Adrenal gland (tissue), 5 donors: Measurements from ENCODE around the gene CYB5R4.

Experiments
- POLR2A ChIP-seq, 2 donors: fragments of 450-650 bp; IDR thresholded peaks; one replicate each; pipeline ENCODE4 v1.6.1; 2017; ENCODE audit warnings: antibody characterized with exemption in 2 of 2, mild to moderate bottlenecking in 2 of 2, moderate library complexity in 1 of 2
- TF ChIP-seq, protein P1 (sequence below), 6 experiments: fragments of 450-650 bp in 4 of 6; fragments of 200-600 bp in 2 of 6; sonication (generic) in 1 of 6; IDR thresholded peaks; 1 replicate in 5 of 6; 2 replicates in 1 of 6; pipeline versions ENCODE4 v1.5.1 to v1.8.0; 2016 to 2021; ENCODE audit warnings: antibody characterized with exemption in 6 of 6, mild to moderate bottlenecking in 2 of 6, moderate library complexity in 1 of 6
- donor health status: DM: no; HTN: no; CAD: no.

DNA sequence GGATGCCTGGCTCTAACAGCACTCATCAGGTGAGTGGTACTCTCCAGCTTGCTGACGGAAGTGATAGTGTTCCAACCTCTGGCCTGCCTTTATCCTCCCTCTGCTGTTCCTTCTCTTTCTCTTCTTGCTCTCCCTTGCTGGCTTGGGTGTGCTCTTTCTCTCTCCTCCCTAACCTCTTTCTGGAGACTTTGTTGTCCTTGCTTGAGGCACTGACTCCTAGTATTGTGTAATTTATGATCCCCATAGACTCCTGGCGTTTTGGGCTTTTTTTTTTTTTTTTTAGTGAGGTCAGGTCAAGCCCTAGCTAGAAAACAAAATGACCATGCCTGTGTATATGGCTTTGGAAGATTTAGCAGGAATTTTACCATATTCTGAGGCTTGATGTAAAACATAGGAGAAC is 89.4 kb downstream of the CYB5R4 start:
- TF ChIP-seq, protein P1, sequence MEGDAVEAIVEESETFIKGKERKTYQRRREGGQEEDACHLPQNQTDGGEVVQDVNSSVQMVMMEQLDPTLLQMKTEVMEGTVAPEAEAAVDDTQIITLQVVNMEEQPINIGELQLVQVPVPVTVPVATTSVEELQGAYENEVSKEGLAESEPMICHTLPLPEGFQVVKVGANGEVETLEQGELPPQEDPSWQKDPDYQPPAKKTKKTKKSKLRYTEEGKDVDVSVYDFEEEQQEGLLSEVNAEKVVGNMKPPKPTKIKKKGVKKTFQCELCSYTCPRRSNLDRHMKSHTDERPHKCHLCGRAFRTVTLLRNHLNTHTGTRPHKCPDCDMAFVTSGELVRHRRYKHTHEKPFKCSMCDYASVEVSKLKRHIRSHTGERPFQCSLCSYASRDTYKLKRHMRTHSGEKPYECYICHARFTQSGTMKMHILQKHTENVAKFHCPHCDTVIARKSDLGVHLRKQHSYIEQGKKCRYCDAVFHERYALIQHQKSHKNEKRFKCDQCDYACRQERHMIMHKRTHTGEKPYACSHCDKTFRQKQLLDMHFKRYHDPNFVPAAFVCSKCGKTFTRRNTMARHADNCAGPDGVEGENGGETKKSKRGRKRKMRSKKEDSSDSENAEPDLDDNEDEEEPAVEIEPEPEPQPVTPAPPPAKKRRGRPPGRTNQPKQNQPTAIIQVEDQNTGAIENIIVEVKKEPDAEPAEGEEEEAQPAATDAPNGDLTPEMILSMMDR (IDR thresholded peaks at IDR 0.05) = no peak
- TF ChIP-seq POLR2A (IDR thresholded peaks at IDR 0.05) = no peak
